ENCODE results near the gene P2RX5.

Gene P2RX5

DNA sequence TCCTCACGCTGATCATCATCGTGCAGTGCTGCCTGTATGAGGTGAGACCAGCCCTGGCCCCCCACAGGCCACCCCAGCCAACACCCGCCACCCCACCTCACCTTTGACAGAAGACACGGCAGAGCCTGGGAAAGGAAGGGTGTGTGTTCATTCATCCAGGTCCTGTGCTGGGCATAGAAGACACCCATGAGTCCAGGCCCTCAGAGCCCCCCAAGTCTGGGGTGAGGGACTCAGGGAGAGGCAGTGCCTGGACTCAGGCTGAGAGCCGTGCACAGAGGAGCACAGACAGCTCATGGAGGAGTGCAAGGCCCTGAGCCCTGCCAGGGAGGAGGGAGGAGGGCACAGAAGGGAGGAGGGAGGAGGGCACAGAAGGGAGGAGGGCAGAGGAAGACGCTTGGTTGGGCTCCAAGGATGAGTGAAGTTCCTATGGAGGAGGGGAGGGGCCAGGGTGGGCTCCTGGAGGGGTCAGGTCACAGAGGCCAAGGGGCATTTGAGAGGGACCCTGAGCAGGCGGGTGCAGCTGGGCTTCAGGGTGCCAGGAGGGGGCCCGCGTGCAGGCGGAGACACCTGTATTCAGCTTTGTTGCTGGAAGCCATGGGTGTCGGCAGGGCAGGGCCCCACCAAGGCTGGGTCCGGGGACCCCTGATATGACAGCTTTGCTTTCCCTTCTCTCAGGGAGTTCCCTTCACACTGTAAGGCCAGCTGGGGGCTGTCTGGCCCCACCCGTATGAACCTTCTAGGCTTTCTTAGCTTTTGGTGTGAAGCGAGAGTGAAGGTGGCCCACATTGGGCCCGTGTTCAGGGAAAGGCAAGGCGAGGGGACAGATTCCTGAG is 39.0 kb downstream of the P2RX5 start:
- no peak for DNase-seq

DNA sequence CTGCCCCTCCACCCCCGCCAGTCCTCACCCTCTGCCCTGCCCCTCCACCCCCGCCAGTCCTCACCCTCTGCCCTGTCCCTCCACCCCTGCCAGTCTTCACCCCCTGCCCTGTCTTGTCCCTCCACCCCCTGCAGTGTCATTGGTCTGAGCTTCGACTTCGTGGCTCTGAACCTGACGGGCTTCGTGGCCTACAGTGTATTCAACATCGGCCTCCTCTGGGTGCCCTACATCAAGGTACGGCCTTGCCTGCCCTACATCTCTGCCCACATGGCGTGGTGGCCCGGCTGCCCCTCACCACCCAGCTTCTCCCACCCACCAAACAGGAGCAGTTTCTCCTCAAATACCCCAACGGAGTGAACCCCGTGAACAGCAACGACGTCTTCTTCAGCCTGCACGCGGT is 39.6 kb downstream of the P2RX5 start:
- no peak for DNase-seq

DNA sequence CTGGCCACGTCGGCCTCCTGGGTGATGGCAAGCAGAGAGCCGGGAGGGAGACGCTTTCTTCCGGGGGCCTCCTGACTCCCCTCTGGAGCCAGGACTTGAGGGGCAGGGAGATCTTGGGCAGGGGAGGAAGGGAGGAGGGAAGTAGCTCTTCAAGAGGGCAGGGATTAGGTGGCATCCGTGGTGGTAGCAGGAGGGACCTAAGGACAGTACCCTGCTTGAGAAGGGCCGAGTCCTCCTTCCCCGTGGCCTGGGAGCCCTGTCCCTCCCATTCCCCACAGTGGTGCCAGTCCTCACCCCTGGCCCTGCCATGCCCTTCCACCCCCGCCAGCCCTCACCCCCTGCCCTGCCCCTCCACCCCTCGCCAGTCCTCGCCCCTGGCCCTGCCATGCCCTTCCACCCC is 40.2 kb downstream of the P2RX5 start:
- no peak for DNase-seq

DNA sequence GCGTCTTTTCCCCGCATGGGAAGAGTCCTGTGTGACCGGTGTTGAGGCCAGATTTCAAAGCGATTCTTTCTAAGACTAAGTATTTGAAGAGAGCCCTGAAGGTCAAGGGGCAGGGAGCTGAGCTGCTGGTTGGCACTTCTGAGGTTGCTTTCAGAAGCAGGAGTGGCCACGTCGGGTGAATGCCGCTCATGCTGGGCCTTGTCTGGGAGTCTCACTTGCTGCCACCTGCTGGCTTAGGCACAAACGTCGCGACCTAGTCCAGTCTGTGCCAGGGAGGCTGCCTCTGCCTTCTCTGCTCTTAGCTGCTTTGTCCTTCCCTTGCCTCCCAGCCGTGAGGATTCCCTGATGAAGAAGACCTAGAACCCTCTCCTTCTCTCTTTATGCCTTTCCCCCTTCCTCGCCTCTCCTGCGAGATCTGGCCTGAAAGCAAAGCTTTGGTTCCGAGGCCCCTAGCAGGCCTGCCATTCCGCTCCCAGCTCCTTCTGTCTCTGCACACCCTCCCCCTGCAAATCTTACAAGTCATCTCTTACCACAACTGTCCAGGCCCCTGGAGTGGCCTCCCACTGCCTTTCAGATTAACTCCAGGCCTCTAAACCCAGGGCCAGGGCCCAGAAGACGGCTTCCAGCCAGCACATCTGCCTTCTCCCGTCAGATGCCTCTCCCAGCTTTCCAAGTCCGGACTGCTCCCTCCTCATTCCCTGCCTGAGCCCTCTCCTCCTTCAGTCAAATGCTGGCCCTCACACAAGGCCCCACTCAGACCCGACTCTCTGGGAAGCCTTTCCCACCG is 48.0 kb downstream of the P2RX5 start:
- peak in 6 of 14 donors; percentile 15 to 47 (median 39) for DNase-seq

DNA sequence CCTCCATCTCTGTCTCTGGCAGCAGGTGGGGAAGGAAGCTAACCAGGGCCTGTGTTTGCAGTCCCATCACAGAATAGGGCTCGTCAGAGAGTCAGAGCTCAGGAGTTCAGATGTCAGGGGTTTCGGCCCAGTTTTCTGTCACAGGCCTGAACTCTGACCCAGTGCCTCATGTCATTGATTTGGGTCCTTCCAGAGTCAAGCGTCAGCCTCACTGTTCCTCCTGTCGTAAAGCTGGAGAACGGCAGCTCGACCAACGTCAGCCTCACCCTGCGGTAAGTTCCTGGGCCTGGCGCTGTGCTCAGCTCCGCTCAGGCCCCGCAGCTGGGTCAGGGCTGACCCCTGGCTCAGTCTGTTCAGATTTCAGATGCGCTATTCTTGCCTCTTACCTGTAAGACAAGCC is 48.7 kb downstream of the P2RX5 start:
- DNase-seq: no peak

DNA sequence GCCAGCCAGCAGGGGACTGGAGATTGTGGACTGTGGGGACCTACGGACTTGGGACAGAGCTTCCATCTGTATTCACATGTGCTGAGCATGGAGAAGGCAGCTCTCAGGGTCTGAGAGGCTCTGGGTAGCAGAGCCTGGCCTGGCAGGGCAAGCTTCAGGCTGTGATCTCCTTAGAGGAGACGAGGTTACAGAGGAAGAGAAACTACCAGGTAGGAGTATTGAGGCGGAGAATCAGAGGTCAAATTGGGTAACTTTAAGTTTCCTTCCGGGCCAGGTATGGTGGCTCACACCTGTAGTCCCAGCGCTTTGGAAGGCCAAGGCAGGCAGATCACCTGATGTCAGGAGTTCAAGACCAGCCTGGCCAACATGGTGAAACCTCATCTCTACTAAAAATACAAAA is 50.6 kb downstream of the P2RX5 start:
- DNase-seq: no peak

DNA sequence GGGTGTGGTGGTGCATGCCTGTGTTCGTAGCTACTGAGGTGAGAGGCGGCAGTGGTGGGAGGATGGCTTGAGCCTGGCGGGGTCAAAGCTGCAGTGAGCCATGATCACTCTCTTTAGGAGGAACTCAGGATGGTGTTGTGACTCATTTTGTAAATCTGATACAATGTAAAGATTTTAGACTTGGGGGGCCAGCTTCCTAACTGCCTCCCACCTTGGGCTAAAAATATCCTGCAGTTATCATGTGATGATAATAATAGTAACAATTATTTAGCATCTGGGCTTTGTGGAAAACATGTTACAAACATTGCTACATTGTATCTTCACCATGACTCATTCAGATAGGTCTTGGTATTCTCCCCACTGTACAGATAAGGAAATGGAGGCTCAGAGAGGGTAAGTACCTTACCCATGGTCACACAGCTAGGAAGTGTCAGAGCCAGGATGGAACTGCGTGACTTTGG is 52.0 kb downstream of the P2RX5 start:
- no peak for DNase-seq

DNA sequence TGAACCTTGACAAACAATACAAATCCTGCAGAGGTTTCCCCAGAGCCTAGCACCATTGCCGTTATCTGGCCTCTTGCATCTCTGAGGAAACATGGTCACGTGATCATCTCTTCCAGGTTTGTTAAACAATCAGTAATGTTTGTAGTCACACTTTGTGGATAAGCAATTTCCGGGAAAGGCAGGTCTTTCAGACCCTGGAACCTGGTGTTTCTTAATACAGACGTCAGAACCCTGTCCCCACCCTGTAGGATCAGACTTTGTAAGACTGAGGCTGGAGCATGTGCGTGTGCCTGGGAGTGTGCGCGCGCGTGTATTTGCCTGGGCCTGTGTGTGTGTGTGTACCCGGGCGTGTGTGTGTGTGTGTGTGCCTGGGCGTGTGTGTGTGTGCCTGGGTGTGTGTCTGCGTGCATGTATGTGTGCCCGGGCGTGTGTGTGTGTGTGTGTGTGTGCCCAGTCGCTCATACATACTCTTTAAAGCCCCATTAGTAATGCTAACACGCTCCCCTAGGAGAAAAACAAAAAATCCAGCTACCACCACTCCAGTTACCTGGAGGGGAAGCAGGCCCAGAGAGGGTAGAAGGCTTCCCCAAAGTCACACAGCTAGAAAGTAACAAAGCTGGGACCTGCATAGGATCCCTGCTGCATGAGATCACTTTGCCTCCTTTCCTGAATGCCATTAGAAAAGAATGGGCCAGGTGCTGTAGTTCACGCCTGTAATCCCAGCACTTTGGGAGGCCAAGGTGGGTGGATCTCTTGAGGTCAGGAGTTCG is 54.1 kb downstream of the P2RX5 start:
- DNase-seq: no peak

DNA sequence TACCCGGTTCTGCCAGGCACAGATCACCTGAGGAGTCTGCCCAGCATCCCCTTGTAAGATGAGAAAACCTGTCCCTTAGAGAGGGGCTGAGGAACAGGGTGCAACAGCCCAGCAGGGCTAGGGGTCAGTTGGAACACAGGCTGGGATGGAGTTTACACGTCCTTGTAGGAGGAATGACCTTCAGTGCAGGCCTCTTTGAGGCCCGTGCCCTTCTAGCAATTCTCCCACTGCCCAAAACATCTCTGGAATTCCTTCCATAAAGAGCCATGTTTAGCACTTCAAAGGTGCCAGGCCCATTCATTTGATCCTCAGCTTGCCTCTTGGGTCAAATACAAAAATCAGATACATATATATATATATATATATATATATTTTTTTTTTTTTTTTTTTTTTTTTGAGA is 54.9 kb downstream of the P2RX5 start:
- no peak for DNase-seq

DNA sequence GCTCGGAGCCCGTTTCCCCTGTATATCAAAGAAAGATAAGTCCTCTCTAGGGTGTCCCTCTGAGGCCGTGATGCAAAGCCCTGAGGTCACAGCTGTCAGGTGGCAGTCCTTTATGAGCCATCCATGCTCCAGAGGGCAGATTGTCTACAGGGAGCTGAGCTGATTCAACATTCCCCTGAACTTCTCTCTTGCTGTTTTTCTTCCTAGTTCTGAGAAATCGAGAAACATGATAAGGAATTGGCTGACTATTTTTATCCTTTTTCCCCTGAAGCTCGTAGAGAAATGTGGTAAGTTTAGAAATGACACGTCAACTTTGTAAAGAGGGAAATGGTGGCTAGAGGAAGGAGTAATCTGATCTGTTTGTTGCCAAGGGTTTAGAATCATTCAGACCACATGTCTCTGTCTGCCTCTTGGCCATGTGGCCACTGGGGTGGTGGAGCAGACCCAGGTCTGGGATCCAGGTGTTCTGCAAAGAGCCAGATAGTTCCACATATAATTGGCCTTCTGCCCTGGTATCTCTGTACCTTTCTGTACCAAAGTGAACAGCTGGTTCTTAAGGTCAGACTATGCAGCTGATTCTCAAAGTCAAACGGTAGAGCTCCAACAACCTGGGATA is 55.9 kb downstream of the P2RX5 start:
- no peak for DNase-seq

DNA sequence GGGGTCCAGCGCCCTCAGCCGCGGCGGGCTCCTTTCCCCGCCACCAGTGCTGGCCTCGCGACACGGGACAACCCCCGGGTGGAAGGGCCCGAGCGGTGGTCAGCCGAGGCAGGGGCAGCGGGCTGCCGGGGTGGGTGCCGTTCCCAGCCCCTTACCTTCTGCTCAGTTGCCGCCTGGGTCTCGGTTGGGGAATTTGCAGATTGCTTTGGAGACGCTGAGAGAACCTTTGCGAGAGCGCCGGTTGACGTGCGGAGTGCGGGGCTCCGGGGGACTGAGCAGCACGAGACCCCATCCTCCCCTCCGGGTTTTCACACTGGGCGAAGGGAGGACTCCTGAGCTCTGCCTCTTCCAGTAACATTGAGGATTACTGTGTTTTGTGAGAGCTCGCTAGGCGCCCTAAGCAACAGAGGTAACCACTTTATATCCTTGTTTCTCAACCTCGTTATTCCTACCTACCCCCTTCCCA is 59.0 kb downstream of the P2RX5 start:
- no peak for DNase-seq

DNA sequence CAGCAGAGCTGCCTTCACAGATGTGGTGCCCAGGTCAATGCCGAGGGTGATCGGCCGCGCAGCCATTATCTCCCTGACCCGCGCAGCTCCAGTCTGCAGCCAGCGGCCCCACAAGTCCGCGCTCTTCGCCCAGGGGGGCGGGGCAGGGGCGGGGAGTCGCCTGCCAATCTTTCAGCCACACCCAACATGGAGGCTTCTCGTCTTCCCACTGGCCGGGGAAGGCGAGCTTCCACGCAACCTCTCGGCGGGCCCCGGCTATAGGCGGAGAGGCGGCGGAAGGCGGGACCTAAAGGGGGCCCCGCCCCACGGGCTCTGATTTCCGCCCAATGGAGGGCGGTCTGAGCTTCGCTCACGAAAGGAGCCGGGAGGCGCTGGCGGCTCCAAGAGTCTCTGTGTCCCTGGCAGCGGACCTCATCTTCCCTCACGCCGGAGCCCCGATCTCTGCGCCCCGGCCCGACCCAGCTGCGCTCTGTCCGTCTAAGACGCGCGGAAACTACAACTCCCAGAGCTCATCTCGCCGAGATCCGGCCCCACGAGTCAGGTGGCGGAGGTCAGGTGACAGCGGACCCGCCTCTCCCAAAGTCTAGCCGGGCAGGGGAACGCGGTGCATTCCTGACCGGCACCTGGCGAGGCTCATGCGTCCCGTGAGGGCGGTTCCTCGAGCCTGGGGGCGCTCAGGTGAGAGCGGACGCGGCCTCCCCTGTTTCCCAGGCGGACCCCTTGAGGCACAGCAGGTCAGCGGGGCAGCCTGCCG is 59.6 kb downstream of the P2RX5 start, which contains the start of the genes CTNS and SHPK:
CTNS (plus strand) TSS at position 607 of the 754 bp plus-strand sequence. CDS start 3,447 bp downstream, outside the sequence.
SHPK (minus strand) TSS at position 97 of the 754 bp plus-strand sequence; CDS start at position 66, 31 bp downstream.
- peak; percentile 82 to 98 (median 96) for DNase-seq

DNA sequence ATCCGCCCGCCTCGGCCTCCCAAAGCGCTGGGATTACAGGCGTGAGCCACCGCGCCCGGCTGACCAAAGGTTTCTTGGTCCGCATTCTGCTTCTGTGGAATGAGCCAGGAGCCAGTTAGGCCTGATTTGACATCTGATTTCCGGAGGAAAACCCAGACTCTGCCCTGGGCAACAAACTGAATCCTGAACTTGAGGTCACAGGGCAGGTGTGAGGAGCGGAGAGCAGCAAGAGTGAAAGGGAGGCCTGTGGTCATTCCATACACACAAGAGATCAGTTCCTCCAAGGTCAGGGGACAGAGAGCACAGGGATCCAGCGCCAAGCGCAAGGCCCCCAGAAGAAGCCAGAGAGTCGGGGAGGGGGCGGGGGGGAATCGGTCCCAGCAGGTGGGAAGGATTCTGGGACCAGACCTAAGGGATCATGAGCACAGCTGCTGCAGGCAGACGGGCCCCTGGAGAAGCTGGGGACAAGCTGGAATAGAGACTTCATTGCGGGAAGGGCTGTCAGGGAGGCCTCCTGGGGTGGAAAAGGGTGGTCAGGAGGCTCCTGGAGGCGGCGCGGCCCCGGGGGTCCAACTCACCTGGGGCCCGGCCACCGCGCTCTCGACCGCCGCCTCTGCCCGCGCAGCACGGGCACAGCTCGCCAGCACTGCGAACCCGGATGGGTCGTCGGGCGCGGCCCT is 60.3 kb downstream of the P2RX5 start:
- DNase-seq: no peak

DNA sequence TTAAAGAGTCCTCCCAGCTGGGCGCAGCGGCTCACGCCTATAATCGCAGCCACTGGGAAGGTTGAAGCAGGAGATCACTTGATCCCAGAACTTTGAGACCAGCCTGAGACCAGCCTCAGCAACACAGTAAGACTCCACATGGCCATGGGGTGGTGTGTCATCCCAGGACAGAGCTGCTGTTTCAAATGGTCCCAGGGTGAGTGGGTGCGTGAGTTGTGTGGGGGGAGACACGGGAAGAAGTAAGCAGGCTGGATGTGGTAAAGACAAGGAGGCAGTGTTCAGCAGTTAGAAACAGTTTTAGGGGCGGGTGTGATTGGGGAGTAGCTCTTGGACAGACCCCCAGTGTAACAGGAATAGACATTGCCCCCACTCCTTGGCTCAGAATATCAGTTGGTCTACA is 63.7 kb downstream of the P2RX5 start:
- no peak for DNase-seq

DNA sequence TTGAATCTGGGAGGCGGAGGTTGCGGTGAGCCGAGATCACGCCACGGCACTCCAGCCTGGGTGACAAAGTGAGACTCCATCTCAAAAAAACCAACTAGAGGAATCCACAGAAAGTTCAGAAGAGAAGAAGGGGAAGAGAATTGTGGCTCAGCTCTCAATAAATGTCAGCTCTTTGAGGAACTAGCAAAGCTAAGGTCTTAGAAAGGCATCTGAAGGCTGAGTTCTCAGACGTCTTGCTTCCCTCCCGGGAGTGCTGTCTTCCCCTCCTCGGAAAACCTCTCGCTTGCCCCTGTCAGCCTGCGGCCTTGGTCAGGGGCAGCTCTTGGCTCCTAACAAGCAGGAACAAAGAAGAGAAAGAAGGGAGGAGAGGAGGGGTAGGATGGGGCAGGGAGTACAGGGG is 65.2 kb downstream of the P2RX5 start:
- peak in 2 of 14 donors; percentile 5 to 6 for DNase-seq

DNA sequence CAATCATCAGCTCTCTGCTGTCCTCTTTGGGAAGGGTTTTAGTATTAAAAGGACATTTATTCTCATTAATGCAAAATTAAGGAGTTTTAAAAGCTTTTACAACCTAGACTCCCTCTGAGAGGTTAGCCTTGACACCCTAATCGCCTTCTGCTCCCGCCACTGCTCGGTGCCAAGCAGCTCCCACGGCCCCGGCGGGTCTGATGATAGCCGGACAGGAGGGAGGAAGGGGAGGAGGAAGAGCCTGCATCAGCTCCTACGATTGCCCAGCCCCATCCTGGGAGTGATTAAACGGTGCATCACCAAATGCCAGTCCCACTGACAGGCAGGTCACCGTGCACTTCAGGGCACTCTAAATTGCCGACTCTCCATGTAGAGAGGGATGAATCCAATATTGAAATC is 68.2 kb downstream of the P2RX5 start:
- no peak for DNase-seq

DNA sequence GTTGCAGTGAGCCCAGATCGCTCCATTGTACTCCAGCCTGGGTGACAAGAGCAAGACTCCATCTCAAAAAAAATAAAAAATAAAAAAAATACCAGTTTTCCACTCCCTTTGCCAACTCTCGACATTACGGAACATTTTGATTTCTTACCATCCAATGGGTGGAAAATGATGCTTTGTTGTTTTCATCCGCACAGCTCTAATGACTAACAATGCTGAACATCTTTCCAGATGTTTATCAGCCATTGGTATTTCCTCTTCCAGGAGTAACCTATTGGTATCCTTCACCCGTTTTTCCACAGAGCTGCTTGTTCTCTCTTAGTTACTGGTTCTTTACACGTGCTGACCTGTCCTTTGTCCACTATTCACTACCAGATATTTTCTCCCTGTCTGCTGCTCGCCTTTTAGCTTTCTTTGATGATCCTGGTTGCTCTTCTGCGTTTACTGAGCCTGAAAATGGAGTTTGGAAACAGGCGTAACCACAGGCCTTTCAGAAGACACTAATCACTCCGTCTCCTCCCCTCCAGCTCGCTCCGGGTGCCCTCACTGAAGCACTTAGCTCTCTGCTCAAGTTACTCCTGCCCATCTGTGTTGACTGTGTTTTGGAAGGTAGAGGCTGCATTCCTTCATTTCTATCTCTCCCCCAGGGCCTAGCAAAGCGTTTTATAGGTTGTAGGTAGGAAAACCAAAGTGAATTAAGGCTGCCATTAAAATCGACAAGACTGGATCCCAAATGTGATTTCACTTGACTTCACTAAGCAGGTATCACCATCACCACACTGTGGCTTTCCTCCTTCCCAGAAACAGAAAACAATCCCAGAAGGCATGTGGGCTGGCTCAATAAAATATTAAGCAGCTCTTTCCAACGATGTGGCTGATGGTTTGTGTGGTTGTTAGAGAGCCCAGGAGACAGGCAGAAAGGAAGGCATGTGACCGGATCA is 68.9 kb downstream of the P2RX5 start:
- DNase-seq: no peak
